Kidney capillary endothelial cell (primary cell): ENCODE measurements around the gene COL25A1.
"Not testable (repeated sequence)": the region's sequence is repeated elsewhere in the genome, so short reads cannot be mapped to it uniquely, and the experiment has no call there.

Source experiments
- DNase-seq: peaks from one replicate; pipeline ENCODE4 v3.0.0-alpha.2; 2018; ENCODE audit warnings: low spot score

Gene COL25A1

DNA sequence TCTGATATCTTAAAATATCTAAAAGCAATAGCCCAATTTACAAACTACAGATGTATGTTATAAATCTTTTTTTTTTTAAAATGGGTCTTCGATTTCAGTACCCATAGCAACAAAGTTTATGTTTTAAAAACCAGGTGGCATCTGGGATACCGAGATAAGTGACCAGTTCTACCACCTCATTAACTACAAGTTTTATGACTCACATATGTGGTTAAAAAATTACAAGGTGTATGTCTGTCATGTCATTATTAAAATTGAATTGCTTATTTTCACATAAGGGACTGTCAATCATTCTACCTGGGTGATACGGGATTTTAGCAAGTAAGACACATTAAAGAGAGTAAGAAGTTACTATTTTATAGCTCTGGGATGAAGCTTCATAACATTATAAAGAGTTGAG, 347.6 kb downstream of the COL25A1 start:
- no peak for DNase-seq

DNA sequence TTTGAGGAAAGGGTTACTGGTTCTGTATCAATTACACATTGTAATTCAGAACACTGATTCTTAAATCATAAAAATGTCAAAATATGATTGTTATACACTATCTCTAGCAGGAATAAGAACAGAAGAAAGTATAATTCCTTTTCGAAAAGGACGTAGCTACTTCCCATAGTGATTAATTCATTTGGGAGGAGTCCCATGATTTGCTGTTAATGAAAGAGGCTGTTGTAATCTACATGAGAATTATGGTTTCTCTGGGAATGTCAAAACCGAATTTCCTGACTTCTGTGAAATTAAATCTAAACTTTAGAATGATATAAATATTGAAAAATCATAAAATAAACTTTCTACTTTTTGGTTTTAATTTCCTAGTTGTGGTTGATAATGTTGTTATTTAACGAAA, 348.5 kb downstream of the COL25A1 start:
- no peak for DNase-seq

DNA sequence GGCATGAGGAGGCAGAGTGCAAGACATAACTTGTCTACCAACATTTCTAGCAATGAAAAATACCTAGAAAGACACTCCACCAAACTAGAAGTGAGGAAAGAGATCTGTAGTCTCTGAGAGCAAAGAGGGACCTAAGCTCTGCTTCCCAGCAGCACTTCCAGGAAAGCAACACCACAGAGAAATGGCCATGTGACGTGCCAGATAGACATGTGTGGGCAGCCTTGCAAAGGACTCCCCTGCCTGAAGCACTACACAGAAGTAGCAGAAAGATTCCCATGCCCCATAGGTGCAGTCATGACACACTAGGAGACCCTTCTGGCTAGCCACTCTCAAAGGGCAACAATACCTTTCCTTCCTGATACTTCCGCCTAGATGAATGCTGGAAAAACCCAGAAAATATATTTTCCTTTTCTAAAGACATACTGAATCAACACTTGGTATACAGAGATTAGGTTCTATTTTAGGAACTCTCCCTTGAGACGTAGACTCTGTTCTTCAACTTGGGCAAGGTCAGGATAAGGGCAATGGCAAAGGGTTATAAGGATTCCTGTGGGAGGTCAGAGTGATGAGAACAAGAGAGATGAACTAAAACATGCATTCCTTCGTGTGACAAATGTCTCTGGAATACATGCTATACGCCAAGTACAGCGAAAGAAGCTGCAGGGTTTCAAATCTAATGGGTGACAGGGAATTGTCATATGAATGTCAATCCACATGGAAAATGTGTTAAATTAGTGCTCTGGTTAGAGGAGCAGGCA, 352.1 kb downstream of the COL25A1 start:
- DNase-seq: no peak

DNA sequence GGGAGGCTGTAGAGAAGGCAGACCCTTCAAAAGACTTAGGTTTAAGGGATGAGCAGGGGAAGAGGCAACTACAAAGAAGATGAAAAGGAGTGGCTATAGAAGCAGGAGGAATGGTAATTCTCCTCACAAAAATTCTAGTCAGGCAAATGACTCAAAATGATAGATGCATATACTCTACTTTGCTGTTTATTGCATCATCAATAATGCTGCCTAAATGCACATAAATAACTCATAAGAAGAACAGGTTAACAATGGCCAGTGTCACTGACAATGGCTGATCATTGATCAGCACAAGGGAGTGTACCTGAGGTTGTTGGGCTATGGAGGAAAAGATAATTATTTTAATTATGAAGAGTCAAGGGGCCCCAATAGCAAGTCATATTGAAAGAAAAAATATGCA, 354.9 kb downstream of the COL25A1 start:
- DNase-seq: no peak

DNA sequence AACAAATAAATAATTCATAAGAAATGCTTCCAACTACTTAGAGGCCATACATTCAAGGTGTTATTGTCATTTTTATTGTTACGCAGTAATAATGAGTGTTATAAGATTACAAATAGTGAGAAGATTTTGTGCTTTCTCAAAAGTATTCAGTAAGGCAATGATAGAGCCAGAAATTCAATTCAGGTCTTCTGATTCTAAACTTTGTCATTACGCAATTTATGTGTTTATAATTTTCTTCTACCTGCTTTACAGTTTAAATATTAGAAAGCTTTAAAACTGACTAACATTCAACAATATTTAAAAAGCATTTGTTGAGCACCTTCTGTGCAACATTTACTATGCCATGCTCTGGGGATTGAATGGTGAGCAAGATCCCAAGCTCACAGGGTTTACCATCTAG, 356.2 kb downstream of the COL25A1 start:
- no peak for DNase-seq

DNA sequence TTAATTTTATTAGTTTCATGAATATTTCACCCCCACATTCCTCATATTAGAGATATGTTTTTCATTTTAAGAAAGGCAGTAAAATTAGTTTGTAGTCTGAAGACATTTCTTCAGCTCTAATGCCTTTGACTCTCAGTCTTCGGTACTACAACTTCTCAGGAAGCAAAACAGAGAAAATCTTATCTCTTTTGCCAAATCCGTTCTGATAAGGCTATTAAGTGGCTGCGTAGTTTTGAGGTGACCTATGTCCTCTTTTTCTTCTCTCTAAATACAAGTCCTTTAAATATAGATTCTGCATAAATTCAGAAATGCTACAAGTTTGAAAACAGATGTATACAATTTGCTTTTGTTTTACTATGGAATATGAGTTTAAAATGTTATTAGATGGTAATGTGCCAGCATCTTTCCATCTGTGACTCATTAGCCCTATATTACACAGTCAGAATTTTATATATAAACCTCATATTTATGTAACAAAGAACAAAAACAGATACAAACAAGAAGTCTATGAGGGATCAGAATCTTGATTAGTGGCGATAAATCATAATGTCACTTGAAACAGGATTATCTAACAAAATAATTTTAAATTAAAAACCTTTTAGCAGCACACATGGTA, 358.4 kb downstream of the COL25A1 start:
- DNase-seq: no peak

DNA sequence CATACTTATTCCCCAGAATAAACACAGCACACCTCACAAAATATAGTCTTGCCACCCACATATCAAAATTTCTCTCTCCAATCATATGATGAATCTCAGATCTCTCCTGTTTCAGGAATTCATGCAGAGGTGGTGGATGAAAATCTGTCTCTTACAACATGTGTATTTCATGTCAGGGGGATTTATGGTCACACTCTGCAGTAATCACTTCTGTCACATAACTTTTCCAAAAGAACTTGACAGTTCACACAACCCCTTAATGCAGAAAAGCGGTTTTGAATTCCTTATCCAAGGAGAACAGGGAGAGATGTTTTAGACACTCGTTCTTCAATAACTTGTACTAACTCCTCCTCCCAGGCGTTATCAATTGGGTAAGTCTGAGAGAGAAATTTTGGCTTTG, 359.1 kb downstream of the COL25A1 start:
- no peak for DNase-seq

DNA sequence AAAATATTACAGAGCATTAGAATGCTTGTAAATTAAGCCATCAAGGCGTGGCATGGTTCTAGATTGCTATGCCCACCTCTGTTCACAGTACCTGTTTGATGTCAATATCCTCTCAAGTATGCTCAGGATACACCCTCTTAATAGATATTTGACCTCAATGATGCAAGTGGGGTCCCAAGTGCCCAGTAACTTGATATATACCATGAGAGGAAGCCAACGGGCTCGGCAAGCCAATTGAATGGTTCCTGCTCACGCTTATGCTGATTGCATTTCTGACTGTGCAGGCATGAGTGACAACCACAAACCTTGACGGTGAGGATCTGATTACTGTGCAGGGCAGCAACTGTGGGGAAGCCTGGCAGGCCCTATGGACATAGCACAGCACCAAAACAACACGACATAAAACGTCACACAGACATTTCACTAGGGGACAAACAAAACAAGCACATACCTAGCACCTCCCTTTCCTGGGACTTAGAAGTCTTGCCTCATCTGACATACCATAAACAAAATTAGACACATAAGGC, 360.5 kb downstream of the COL25A1 start:
- DNase-seq: no peak

DNA sequence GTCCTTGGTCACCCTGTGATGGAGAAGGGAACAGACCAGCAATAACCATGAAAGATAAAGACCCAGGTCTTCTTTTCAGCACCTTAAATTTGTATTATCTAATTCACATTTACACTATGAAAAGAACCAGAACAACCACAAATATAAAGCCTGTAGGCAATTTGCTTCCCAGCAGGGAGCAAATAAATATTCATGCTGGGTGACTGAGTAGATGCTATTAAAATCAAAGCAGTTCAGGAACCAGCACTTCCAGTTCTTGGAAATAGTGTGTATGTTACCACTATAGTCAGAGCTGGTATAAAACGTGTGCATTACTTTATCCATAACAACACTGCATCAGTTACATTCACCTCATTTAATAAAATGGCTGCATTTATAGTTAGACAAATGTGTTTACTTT, 361.8 kb downstream of the COL25A1 start:
- no peak for DNase-seq

DNA sequence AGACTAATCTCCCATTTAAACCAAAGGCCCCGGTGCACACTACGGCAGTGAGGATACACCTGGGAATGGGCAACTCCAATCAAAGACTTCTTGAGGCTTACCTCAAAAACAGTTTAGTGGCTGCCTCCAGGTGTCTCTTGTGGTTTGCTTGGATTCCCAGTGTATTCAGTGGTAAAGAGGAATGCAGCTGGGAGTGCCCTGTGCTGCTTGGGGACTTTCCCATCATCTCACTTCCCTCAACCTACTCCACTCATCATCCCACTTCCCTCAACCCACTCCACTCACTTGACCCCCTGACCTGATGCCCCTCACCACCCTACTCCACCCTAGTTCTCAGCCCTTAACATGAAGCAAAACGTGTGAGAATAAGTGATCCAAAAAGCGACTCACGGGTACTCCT, 362.3 kb downstream of the COL25A1 start:
- DNase-seq: no peak

DNA sequence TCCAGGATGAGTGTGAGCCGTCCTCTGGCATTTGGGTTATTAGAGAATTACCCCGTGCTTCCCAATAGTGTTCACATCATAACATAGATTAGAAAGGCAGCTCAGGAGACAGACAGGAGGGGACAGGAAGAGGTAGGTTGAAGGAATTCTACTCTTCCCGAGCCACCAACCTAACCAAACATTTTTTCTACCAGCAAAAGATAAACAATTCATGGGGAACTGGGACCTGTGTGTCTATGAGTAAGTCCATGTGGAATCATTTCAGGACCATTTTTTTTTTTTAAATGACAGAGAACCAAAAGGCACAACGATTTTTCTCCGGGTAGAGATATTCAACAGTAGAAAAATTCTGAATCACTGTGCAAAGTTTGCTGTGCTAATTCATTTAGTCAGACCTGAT, 365.4 kb downstream of the COL25A1 start:
- DNase-seq: no peak

DNA sequence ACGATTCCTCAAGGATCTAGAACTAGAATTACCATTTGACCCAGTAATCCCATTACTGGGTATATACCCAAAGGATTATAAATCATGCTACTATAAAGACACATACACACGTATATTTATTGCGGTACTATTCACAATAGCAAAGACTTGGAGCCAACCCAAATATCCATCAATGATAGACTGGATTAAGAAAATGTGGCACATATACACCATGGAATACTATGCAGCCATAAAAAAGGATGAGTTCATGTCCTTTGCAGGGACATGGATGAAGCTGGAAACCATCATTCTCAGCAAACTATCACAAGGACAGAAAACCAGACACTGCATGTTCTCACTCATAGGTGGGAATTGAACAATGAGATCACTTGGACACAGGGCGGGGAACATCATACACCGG, 368.5 kb downstream of the COL25A1 start:
- not testable (repeated sequence) for DNase-seq

DNA sequence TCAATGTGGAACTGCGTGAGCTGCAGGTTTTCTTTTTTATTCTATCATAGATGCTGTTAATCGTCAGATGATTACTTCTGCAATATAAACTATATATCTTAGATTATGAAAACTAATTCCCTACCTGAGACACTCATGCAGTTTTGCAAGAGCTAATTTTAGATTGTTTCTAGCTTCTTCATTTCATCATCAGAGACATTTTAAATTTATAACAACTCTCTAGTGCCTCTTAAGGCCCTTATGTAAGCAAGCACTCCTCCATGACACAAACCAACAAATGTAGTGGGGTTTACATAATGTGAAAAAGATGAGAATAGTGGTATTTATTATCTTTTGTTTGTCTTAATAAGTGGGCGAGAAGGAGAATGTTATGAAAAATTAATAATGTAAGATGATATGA, 369.4 kb downstream of the COL25A1 start:
- DNase-seq: no peak

DNA sequence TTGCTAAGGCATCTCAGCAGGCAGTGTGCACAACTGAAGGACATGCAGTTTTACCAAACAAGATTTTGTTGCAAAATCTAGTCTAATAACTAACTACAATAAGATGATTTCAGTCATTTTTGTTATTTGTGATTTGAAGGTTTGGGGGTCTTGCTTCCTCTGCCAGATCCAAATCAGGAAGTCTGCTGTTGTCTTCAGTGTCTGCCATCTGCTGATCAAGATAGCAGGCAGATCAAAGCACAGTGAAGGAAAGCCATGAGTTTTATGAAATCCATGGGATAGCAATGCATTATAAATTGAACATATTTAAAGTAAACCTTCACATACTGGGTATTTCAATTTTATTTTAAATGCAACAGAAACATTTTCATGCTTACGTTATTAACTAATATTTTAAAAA, 370.5 kb downstream of the COL25A1 start:
- no peak for DNase-seq

DNA sequence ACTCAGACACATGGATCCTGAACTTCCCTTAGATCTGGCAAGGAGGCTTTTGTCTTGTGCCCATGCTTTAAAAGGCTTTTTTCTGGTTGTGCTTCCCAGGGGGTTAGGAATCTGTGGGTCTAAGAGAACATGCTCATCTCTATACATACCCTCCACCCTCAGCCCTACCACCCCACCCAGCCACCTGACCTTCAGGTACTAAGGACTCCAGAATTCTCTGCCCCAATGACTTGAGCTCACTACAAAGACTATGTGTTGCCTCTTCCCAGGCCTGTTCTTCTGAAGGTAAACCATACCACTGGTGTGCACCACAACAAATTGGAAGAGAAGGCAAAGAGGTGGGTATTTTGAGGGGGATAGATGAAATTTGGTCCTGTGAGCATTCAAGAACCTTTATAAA, 372.3 kb downstream of the COL25A1 start:
- DNase-seq: no peak

DNA sequence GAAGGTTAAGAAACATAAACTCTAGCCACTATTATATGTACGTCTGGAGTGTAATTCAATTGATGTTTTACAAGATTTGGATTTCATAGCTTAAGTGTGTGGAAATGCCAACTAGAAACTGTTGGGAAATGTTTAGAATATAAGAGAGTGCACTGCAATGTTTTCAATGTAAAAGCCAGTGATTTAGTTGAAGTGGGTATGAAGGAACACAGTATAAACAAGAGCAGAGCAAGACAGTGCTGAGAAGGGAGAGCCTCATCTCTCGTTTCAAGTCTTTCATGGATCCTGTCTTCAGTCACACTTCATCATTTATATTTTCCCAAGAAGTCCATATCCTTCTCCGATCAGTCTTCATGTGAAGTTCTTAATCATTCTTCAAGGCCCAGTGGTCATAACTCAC, 375.7 kb downstream of the COL25A1 start:
- no peak for DNase-seq

DNA sequence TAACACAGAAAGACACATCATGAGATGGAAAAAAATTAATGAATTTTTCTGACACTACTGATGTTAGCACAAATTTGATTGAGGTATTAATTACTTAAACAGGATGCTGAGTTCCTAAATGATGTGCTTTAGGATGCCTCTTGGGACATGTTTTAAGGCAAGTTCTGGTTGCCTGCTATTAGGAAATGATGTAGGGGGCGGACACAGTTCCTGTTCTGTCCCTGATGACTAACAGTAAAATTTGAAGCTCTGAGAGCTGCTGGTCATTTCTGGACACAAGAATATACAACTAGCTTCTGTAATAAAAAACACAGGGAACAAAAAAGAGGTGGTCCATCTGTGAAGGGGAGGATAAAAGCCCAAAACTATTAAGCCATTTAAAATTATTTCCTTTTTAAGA, 376.4 kb downstream of the COL25A1 start:
- peak; percentile 36 for DNase-seq

DNA sequence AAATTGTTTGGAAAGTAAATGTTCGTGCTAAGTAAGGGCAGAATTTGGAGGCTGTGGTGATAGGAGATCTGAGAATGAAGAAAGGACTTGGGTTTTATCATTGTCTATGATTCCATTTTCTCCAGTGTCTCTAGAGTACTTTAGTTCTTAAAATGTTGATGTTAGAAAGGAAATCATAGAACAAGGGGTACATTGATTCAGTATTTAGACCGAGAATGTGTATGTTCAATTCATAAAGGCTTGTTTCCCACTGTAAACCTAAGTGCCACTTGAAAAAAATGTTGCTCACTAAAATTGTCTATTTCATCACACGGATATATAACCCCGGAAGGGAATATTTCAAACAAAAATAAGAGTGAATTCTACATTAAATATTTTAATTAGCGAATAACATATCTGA, 380.3 kb downstream of the COL25A1 start:
- no peak for DNase-seq

DNA sequence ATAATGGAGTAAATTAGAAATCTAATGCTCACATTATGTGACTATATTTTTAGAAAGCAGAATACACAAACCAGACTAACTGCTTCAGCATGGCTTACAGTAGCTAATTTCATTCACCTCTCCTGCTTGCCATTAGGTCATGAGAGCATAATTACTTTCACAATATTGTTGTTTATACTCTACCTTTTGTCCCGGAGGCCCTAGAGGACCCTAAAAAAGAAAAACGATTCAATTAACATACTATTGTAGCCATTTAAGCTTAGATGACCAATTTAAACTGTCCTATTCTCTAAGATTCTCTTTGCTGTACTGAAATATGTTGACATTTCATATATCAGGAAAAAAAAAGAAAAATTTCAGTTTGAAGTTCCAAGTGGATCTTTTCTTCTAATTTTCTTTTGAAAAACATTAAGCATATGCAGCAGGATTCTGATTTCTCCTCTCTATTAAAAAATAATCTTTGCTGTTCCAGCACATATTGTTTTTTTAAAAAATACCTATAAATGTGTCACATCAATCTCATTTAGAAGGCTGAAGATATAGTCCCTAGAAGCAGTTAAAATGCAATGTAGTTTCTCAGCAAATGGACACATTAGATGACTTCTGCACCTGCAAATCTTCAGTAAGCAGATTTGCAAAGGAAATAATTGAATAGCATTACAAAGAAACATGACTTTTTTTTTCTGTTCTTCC, 381.9 kb downstream of the COL25A1 start:
- DNase-seq: no peak

DNA sequence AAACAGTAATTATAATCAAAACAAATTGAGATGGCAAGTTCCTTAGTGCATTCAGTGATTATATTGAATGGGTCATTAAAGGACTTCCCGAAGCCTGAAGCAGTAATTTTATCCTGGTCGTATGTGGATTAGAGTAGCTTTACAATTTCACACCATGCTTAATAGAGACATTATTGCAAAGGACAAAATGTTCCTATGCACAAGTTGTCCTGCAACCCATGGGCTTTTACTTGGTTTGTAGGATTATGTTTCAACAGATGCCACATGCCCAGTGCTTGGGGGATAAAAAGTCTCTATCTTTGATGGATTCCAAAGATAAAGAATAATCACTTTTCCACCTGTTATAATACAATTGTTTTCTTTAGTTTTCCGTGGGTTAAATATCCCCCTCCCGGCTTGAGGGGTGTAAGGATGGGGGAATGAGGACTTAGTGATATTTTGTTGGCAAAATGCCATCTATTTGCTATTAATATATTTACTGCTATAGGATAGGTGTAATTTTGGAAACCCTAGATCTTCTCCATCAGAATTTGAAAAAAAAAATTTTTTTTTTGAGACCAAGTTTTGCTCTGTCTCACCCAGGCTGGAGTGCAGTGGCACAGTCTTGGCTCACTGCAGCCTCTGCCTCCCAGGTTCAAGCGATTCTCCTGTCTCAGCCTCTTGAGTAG, 383.1 kb downstream of the COL25A1 start:
- DNase-seq: no peak

DNA sequence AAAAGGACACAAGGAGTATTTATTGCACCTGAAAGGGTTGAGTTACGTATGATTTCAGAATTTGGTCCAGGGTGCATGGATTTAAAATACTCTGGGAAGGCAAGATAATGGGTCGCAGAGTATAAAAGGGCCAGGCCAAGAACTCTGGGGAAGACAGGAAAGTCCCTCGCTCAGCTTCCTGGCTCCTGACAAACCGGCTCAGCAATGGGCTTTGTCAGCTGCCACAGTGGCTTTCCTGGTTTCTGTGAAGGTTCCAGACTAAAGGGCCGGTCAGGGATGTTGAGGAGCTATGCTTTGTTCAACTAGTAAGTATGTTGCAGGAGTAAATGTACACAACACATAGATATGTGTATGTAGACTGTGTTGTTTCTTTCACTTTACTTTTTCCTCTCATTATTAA, 385.2 kb downstream of the COL25A1 start:
- no peak for DNase-seq

DNA sequence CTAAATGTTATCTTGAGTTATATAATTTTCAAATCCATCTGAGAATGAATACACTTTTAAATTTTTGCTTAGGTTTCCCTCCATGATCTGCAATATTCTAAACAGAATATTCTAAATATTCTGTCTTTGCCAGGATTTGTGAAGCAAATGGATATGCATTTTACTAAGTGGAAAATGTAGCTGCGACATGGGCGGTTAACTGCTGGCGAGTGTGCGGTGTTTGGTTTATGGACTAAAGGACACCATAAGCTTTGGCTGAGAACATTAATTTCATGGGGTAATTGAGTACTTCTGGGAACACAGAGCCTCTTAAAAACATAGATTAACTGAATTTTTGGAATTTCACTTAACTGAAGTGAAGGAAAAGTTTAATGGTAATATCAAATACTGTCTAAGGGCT, 385.8 kb downstream of the COL25A1 start:
- no peak for DNase-seq
